HUES48 (cell line): Measurements from ENCODE around the gene AOC2.
"Not testable (repeated sequence)": the region's sequence is repeated elsewhere in the genome, so short reads cannot be mapped to it uniquely, and the experiment has no call there.

Source experiments
- H3K27ac ChIP-seq: one replicate; pipeline ENCODE4 v1.7.0; 2013; ENCODE audit warnings: low read depth, low read length, inconsistent platforms
- H3K27me3 ChIP-seq: 2 replicates; pipeline ENCODE4 v1.6.1; 2013; ENCODE audit warnings: mild to moderate bottlenecking, low read length; ENCODE audit not compliant: control insufficient read depth, insufficient read depth
- H3K36me3 ChIP-seq: 2 replicates; pipeline ENCODE4 v1.6.1; 2013; ENCODE audit warnings: low read length; ENCODE audit not compliant: control insufficient read depth, insufficient read depth
- H3K4me1 ChIP-seq: 2 replicates; pipeline ENCODE4 v1.6.1; 2013; ENCODE audit warnings: mild to moderate bottlenecking, low read length; ENCODE audit not compliant: control insufficient read depth, insufficient read depth
- H3K4me3 ChIP-seq: 2 replicates; pipeline ENCODE4 v1.5.1; 2013; ENCODE audit warnings: mild to moderate bottlenecking, low read depth, low read length
- H3K9ac ChIP-seq: 2 replicates; pipeline ENCODE4 v1.6.1; 2013; ENCODE audit warnings: mild to moderate bottlenecking, low read depth, low read length, moderate library complexity
- H3K9me3 ChIP-seq: 2 replicates; pipeline ENCODE4 v1.6.1; 2013; ENCODE audit warnings: low read length; ENCODE audit not compliant: control insufficient read depth, insufficient read depth

The AOC2 gene

GRCh38 chr17:42848093-42848492 is 3.7 kb downstream of the AOC2 start:
- Histone ChIP-seq H3K9me3 (no peaks in the 10 kb centered on the region), H3K4me3 (no peak overlapping the region), H3K27ac (no peak overlapping the region), H3K27me3 (no peaks in the 10 kb centered on the region), H3K36me3 (peaks cover 28% of the 10 kb centered on the region), H3K4me1 (no peaks in the 10 kb centered on the region), H3K9ac (no peak overlapping the region)

- no peaks in the 10 kb centered on the region for H3K9me3 ChIP-seq
- no peaks in the 10 kb centered on the region for H3K27me3 ChIP-seq
- H3K36me3 ChIP-seq, result peaks cover 19% of the 10 kb centered on the region
- H3K4me3 ChIP-seq, result no peak overlapping the region
- H3K9ac ChIP-seq, result no peak overlapping the region
- no peaks in the 10 kb centered on the region for H3K4me1 ChIP-seq
- no peak overlapping the region for H3K27ac ChIP-seq
These were observed 4.7 kb downstream of the AOC2 start for GRCh38 chr17:42849031-42849430.

DNA sequence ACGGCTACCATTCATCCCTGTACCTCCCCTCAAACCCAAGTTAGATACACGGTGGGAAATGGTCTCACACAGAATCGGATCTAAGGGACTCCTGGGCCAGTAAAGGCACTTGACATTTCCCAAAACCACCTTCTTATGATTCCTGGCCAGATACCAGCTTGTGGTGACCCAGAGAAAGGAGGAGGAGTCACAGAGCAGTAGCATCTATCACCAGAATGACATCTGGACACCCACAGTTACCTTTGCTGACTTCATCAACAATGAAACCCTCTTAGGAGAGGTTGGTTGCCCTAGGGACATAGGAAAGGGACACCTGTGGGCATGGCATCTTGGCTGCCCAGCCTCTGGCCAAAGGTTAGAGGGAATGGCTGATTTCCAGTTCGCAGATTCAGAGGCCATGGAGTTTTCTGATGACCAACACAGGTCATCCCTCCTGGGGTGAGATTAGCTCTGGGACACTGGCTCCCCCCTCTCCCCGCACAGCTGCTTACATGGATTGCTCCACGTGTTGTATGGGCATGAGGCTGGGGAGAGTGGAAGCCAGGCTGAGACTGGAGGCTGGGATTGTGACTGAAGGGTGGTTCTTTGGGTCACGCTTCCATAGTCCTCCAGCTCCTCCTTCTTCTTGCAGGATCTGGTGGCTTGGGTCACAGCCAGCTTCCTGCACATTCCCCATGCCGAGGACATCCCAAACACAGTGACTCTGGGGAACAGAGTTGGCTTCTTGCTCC is 5.2 kb downstream of the AOC2 start:
- Histone ChIP-seq H3K9ac (no peak overlapping the region), H3K4me1 (no peaks in the 10 kb centered on the region), H3K4me3 (no peak overlapping the region), H3K27ac (no peak overlapping the region), H3K27me3 (no peaks in the 10 kb centered on the region), H3K36me3 (peaks cover 13% of the 10 kb centered on the region), H3K9me3 (no peaks in the 10 kb centered on the region)

GRCh38 chr17:42850954-42851353 is 6.6 kb downstream of the AOC2 start, which contains the start of gene AOC3:
AOC3 (plus strand) TSS chr17:42851199; CDS start chr17:42851344, 145 bp downstream.
- no peak within 1 kb of the TSS for H3K27ac ChIP-seq
- H3K27me3 ChIP-seq, result no peaks in the 10 kb centered on the region
- no peak within 1 kb of the TSS for H3K9ac ChIP-seq
- no peaks in the 10 kb centered on the region for H3K9me3 ChIP-seq
- no peaks in the 10 kb centered on the region for H3K36me3 ChIP-seq
- no peak within 1 kb of the TSS for H3K4me3 ChIP-seq
- no peaks in the 10 kb centered on the region for H3K4me1 ChIP-seq

DNA sequence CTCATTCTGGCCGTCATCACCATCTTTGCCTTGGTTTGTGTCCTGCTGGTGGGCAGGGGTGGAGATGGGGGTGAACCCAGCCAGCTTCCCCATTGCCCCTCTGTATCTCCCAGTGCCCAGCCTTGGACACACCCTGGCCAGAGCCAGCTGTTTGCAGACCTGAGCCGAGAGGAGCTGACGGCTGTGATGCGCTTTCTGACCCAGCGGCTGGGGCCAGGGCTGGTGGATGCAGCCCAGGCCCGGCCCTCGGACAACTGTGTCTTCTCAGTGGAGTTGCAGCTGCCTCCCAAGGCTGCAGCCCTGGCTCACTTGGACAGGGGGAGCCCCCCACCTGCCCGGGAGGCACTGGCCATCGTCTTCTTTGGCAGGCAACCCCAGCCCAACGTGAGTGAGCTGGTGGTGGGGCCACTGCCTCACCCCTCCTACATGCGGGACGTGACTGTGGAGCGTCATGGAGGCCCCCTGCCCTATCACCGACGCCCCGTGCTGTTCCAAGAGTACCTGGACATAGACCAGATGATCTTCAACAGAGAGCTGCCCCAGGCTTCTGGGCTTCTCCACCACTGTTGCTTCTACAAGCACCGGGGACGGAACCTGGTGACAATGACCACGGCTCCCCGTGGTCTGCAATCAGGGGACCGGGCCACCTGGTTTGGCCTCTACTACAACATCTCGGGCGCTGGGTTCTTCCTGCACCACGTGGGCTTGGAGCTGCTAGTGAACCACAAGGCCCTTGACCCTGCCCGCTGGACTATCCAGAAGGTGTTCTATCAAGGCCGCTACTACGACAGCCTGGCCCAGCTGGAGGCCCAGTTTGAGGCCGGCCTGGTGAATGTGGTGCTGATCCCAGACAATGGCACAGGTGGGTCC is 7.2 kb downstream of the AOC2 start:
- not testable (repeated sequence) for H3K4me3 ChIP-seq, H3K27ac ChIP-seq, H3K36me3 ChIP-seq, H3K9ac ChIP-seq, H3K4me1 ChIP-seq, H3K27me3 ChIP-seq, H3K9me3 ChIP-seq

DNA sequence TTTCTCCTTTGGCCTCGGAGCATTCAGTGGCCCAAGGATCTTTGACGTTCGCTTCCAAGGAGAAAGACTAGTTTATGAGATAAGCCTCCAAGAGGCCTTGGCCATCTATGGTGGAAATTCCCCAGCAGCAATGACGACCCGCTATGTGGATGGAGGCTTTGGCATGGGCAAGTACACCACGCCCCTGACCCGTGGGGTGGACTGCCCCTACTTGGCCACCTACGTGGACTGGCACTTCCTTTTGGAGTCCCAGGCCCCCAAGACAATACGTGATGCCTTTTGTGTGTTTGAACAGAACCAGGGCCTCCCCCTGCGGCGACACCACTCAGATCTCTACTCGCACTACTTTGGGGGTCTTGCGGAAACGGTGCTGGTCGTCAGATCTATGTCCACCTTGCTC is 8.0 kb downstream of the AOC2 start:
- no peak overlapping the region for H3K9ac ChIP-seq
- H3K4me1 ChIP-seq, result no peaks in the 10 kb centered on the region
- no peak overlapping the region for H3K4me3 ChIP-seq
- no peaks in the 10 kb centered on the region for H3K27me3 ChIP-seq
- no peaks in the 10 kb centered on the region for H3K9me3 ChIP-seq
- no peak overlapping the region for H3K27ac ChIP-seq
- no peaks in the 10 kb centered on the region for H3K36me3 ChIP-seq

GRCh38 chr17:42853004-42853403 is 8.6 kb downstream of the AOC2 start:
- H3K9ac ChIP-seq, result no peak overlapping the region

GRCh38 chr17:42853597-42853967 is 9.2 kb downstream of the AOC2 start:
- H3K27me3 ChIP-seq, result no peaks in the 10 kb centered on the region
- H3K9me3 ChIP-seq, result no peaks in the 10 kb centered on the region
- H3K27ac ChIP-seq, result no peak overlapping the region
- no peaks in the 10 kb centered on the region for H3K36me3 ChIP-seq
- no peak overlapping the region for H3K4me3 ChIP-seq
- H3K9ac ChIP-seq, result no peak overlapping the region
- H3K4me1 ChIP-seq, result no peaks in the 10 kb centered on the region

More at GRCh38 chr17:42853004-42853403, 8.6 kb downstream of the AOC2 start:
- no peaks in the 10 kb centered on the region for H3K9me3 ChIP-seq
- H3K4me3 ChIP-seq, result no peak overlapping the region
- H3K36me3 ChIP-seq, result no peaks in the 10 kb centered on the region
- H3K27me3 ChIP-seq, result no peaks in the 10 kb centered on the region
- no peak overlapping the region for H3K27ac ChIP-seq
- no peaks in the 10 kb centered on the region for H3K4me1 ChIP-seq

GRCh38 chr17:42853968-42854790 is 9.8 kb downstream of the AOC2 start:
- Histone ChIP-seq H3K9ac (no peak overlapping the region), H3K4me1 (no peaks in the 10 kb centered on the region), H3K9me3 (no peaks in the 10 kb centered on the region), H3K36me3 (no peaks in the 10 kb centered on the region), H3K27me3 (no peaks in the 10 kb centered on the region), H3K4me3 (no peak overlapping the region), H3K27ac (no peak overlapping the region)

DNA sequence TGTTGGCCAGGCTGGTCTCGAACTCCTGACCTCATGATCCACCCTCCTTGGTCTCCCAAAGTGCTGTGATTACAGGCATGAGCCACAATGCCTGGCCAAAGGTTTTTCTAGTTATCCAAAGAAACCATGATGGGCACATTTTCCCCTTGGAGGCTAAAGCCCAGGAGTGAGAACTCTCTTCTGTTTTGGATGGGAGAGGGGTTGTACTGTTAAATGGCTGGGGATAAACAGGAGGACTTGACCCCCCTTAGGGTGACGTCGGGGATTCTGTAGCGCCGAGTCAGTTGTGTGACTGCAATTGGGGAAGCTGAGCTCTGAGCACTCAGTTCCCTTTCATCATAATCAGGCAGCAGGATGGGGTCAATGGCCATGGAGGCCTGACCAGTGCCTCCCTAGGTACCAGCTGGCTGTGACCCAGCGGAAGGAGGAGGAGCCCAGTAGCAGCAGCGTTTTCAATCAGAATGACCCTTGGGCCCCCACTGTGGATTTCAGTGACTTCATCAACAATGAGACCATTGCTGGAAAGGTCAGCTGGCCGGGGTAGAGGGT is 10.7 kb downstream of the AOC2 start:
- H3K36me3 ChIP-seq, result no peaks in the 10 kb centered on the region
- no peaks in the 10 kb centered on the region for H3K9me3 ChIP-seq
- H3K4me1 ChIP-seq, result no peaks in the 10 kb centered on the region
- H3K27ac ChIP-seq, result no peak overlapping the region
- H3K9ac ChIP-seq, result no peak overlapping the region
- H3K27me3 ChIP-seq, result no peaks in the 10 kb centered on the region
- H3K4me3 ChIP-seq, result no peak overlapping the region
